HCT116 (cell line): ENCODE measurements around the gene FXYD2. TPM values are rescaled to one million over a fixed set of nuclear protein-coding genes. Genes with fewer than 3 reads are reported as not detected.

Experiments
- ATAC-seq: fragments of 200-7000 bp; cut with Tn5 transposase; 2 replicates; pipeline ENCODE4 v1.9.1; 2020; ENCODE audit warnings: mild to moderate bottlenecking, moderate library complexity
- BruUV-seq: library from RNA; stranded (reverse); fragments of 400-500 nt; replicated peaks from 2 replicates; lab custom pipeline; 2021; lab: Mats Ljungman, UMichigan
- CTCF ChIA-PET: fragments of 300-600 bp; sonication (Branson Sonifier 250); formaldehyde crosslinking; loops from one replicate; lab custom pipeline; 2021; ENCODE audit warnings: antibody characterized with exemption; lab: Charles Lee
- POLR2A ChIA-PET: fragments of 300-600, 350-600 bp; sonication (Branson Sonifier 250); formaldehyde crosslinking; loops from one replicate; lab custom pipeline; 2021; ENCODE audit warnings: antibody characterized with exemption; lab: Charles Lee
- RAD21 ChIA-PET, 2 experiments: fragments of 300-600 bp; sonication (Branson Sonifier 250); formaldehyde crosslinking; loops; one replicate each; lab custom pipeline; 2023; ENCODE audit warnings: low total read pairs in 2 of 2; ENCODE audit not compliant: uncharacterized antibody in 2 of 2, unreplicated experiment in 2 of 2, low non-redundant PET in 1 of 2; lab: Charles Lee
- DNase-seq: peaks from one replicate; pipeline ENCODE4 v3.0.0-alpha.2; 2010; ENCODE audit warnings: low read depth, low spot score
- H2AFZ ChIP-seq: fragments of 200-600 bp; shearing (Covaris generic), sonication (generic); 2 replicates; pipeline ENCODE4 v1.6.1; 2017; ENCODE audit warnings: low read depth, mixed run types, mixed read lengths, antibody characterized with exemption, low read length; ENCODE audit not compliant: poor library complexity, severe bottlenecking
- H3K27ac ChIP-seq: 2 replicates; pipeline ENCODE4 v1.5.1; 2012; ENCODE audit warnings: low read depth, low read length
- H3K27me3 ChIP-seq: fragments of 200-600 bp; sonication (generic); 2 replicates; pipeline ENCODE4 v1.6.1; 2016; ENCODE audit warnings: mixed run types, low read length, mixed read lengths; ENCODE audit not compliant: insufficient read depth
- H3K36me3 ChIP-seq, 2 experiments: fragments of 200-500 bp in 1 of 2; fragments of 200-600 bp in 1 of 2; sonication (Bioruptor generic) in 1 of 2; sonication (generic) in 1 of 2; 2 replicates each; pipeline versions ENCODE4 v1.5.1 to v1.6.1; 2014 to 2016; ENCODE audit warnings: low read length in 2 of 2, inconsistent platforms in 1 of 2, mixed read lengths in 1 of 2, mixed run types in 1 of 2; ENCODE audit not compliant: insufficient read depth in 2 of 2, control insufficient read depth in 1 of 2
- H3K4me1 ChIP-seq, 2 experiments: fragments of 200-600 bp in 1 of 2; sonication (generic) in 1 of 2; 2 replicates each; pipeline versions ENCODE4 v1.5.1 to v1.6.1; 2012 to 2017; ENCODE audit warnings: low read length in 2 of 2, inconsistent platforms in 1 of 2, mild to moderate bottlenecking in 1 of 2, mixed read lengths in 1 of 2, mixed run types in 1 of 2, moderate library complexity in 1 of 2; ENCODE audit not compliant: insufficient read depth in 2 of 2, control insufficient read depth in 1 of 2
- H3K4me2 ChIP-seq: fragments of 200-600 bp; sonication (generic); 2 replicates; pipeline ENCODE4 v1.6.1; 2017; ENCODE audit warnings: mixed run types, low read length, mixed read lengths
- H3K4me3 ChIP-seq, 2 experiments: fragments of 200-600 bp in 1 of 2; sonication (generic) in 1 of 2; replicated peaks in 1 of 2; 2 replicates each; pipeline ENCODE4 v1.5.1; 2011 to 2016; ENCODE audit warnings: low read length in 2 of 2, control low read depth in 1 of 2, low read depth in 1 of 2, mild to moderate bottlenecking in 1 of 2, mixed read lengths in 1 of 2, mixed run types in 1 of 2
- H3K79me2 ChIP-seq: fragments of 200-600 bp; sonication (generic); 2 replicates; pipeline ENCODE4 v1.6.1; 2017; ENCODE audit warnings: mild to moderate bottlenecking, mixed run types, low read length, moderate library complexity, mixed read lengths; ENCODE audit not compliant: insufficient read depth
- H3K9ac ChIP-seq: fragments of 200-600 bp; sonication (generic); 2 replicates; pipeline ENCODE4 v1.6.1; 2016; ENCODE audit warnings: low read length, mixed read lengths
- H3K9me2 ChIP-seq: fragments of 200-600 bp; sonication (generic), shearing (Covaris generic); 2 replicates; pipeline ENCODE4 v1.6.1; 2017; ENCODE audit warnings: mixed run types, mild to moderate bottlenecking, moderate library complexity; ENCODE audit not compliant: insufficient read depth
- H3K9me3 ChIP-seq, 2 experiments: fragments of 200-500 bp in 1 of 2; fragments of 200-600 bp in 1 of 2; sonication (Bioruptor generic) in 1 of 2; sonication (generic) in 1 of 2; 2 replicates each; pipeline ENCODE4 v1.6.1; 2014 to 2017; ENCODE audit warnings: low read length in 2 of 2, mixed read lengths in 2 of 2, inconsistent platforms in 1 of 2, low read depth in 1 of 2, mild to moderate bottlenecking in 1 of 2, mixed run types in 1 of 2, moderate library complexity in 1 of 2; ENCODE audit not compliant: control insufficient read depth in 1 of 2, insufficient read depth in 1 of 2
- H4K20me1 ChIP-seq: fragments of 200-600 bp; sonication (generic), shearing (Covaris generic); 2 replicates; pipeline ENCODE4 v1.6.1; 2017; ENCODE audit warnings: mixed run types, mild to moderate bottlenecking, moderate library complexity; ENCODE audit not compliant: insufficient read depth
- CEBPB ChIP-seq: IDR thresholded peaks from 2 replicates; pipeline ENCODE4 v1.6.1; 2012; ENCODE audit warnings: low read depth
- CTCF ChIP-seq, 3 experiments: fragments of 200-600 bp in 1 of 3; sonication (generic) in 1 of 3; IDR thresholded peaks in 2 of 3; conservative IDR thresholded peaks in 1 of 3; 2 replicates each; pipeline ENCODE4 v1.5.1; 2012 to 2017; ENCODE audit warnings: low read depth in 2 of 3, low read length in 2 of 3, antibody characterized with exemption in 1 of 3, borderline replicate concordance in 1 of 3, control low read depth in 1 of 3, mild to moderate bottlenecking in 1 of 3, mixed read lengths in 1 of 3, mixed run types in 1 of 3, moderate library complexity in 1 of 3; ENCODE audit not compliant: insufficient read depth in 1 of 3
- ELF1 ChIP-seq: IDR thresholded peaks from 2 replicates; pipeline ENCODE4 v1.6.1; 2012; ENCODE audit warnings: low read depth, borderline replicate concordance
- EZH2 ChIP-seq: fragments of 200-600 bp; sonication (generic); IDR thresholded peaks from 2 replicates; pipeline ENCODE4 v1.6.1; 2017; ENCODE audit warnings: antibody characterized with exemption, mixed run types
- EZH2phosphoT487 ChIP-seq: fragments of 200-600 bp; IDR thresholded peaks from 2 replicates; pipeline ENCODE4 v1.6.1; 2018; ENCODE audit warnings: antibody characterized with exemption, borderline replicate concordance
- FOSL1 ChIP-seq: IDR thresholded peaks from 2 replicates; pipeline ENCODE4 v1.6.1; 2012; ENCODE audit warnings: low read depth
- POLR2A ChIP-seq: IDR thresholded peaks from 2 replicates; pipeline ENCODE4 v1.7.0; 2011; ENCODE audit warnings: borderline replicate concordance; ENCODE audit not compliant: insufficient read depth, insufficient read length; ENCODE audit errors: extremely low read depth
- POLR2AphosphoS5 ChIP-seq: IDR thresholded peaks from 2 replicates; pipeline ENCODE4 v1.6.1; 2011; ENCODE audit warnings: mild to moderate bottlenecking, low read depth, low read length, moderate library complexity
- RAD21 ChIP-seq: IDR thresholded peaks from 2 replicates; pipeline ENCODE4 v1.6.1; 2012; ENCODE audit warnings: low read depth, mild to moderate bottlenecking
- REST ChIP-seq: IDR thresholded peaks from 2 replicates; pipeline ENCODE4 v1.6.1; 2012; ENCODE audit warnings: low read depth
- SIN3A ChIP-seq: IDR thresholded peaks from 2 replicates; pipeline ENCODE4 v1.6.1; 2012; ENCODE audit warnings: low read depth
- SRF ChIP-seq: IDR thresholded peaks from 2 replicates; pipeline ENCODE4 v1.6.1; 2012; ENCODE audit warnings: low read depth
- TCF7L2 ChIP-seq: IDR thresholded peaks from 2 replicates; pipeline ENCODE4 v1.7.0; 2011; ENCODE audit warnings: borderline replicate concordance, inconsistent platforms; ENCODE audit not compliant: insufficient read depth, insufficient read length; ENCODE audit errors: extremely low read depth
- YY1 ChIP-seq: IDR thresholded peaks from 2 replicates; pipeline ENCODE4 v1.6.1; 2011; ENCODE audit warnings: low read length, low read depth, moderate library complexity, mild to moderate bottlenecking; ENCODE audit not compliant: insufficient replicate concordance; ENCODE audit errors: extremely low read depth
- ZBTB33 ChIP-seq: IDR thresholded peaks from 2 replicates; pipeline ENCODE4 v1.6.1; 2011; ENCODE audit warnings: mild to moderate bottlenecking, low read length, moderate library complexity; ENCODE audit not compliant: insufficient replicate concordance; ENCODE audit errors: extremely low read depth
- ZNF274 ChIP-seq: fragments of 200-500 bp; sonication (Bioruptor generic); IDR thresholded peaks from 2 replicates; pipeline ENCODE4 v1.6.1; 2014; ENCODE audit warnings: mild to moderate bottlenecking, low read depth, low read length, inconsistent platforms
- intact Hi-C: fragments of 100-400 bp; cut with micrococcal nuclease; formaldehyde crosslinking; loops from 2 replicates; pipeline ENCODE4 v1.10.0; 2022
- total RNA-seq: library from RNA; stranded (reverse); gene quantifications from one replicate; pipeline ENCODE4 v1.2.1, GENCODE V29; 2021; ENCODE audit not compliant: unreplicated experiment

The FXYD2 gene
- total RNA-seq, 1 experiment from 2014 or later: 0.52 TPM

- H3K4me1 ChIP-seq: peaks cover 5 to 12% of the 10 kb centered on the region in 2 experiments; a peak in 3 of 4 replicates
- H3K4me3 ChIP-seq: no peak overlapping the region
- no peaks in the 10 kb centered on the region for H4K20me1 ChIP-seq
- POLR2A ChIA-PET: no interaction called here
- H3K9me2 ChIP-seq: no peaks in the 10 kb centered on the region
- DNase-seq: no peak
- H3K9me3 ChIP-seq: no peaks in the 10 kb centered on the region
- H3K27me3 ChIP-seq: peaks cover 37% of the 10 kb centered on the region; the same call in 1 of the 2 replicates
- no peak overlapping the region for H3K9ac ChIP-seq
- CTCF ChIA-PET: no interaction called here
- no peaks in the 10 kb centered on the region for H3K36me3 ChIP-seq
- intact Hi-C loops: no loop called here
- H3K4me2 ChIP-seq: no peak overlapping the region
- no peak overlapping the region for H3K27ac ChIP-seq
- BruUV-seq: no TSS peak
- ATAC-seq: no peak
- H2AFZ ChIP-seq: no peak overlapping the region
- H3K79me2 ChIP-seq: no peaks in the 10 kb centered on the region
- no peak for TF ChIP-seq POLR2AphosphoS5
- no peak for TF ChIP-seq FOSL1
- TF ChIP-seq SIN3A: no peak
- TF ChIP-seq ZBTB33: no peak
- no peak for TF ChIP-seq EZH2
- TF ChIP-seq SRF: no peak
- TF ChIP-seq RAD21: no peak
- no peak for TF ChIP-seq ZNF274
- no peak for TF ChIP-seq YY1
- no peak for TF ChIP-seq CEBPB
- no peak for TF ChIP-seq REST
- TF ChIP-seq ELF1: no peak
- no peak for TF ChIP-seq EZH2phosphoT487
- no peak for TF ChIP-seq TCF7L2
- no peak for TF ChIP-seq POLR2A
- TF ChIP-seq CTCF (IDR thresholded peaks at IDR 0.05 in 2 of 3, conservative IDR thresholded peaks at IDR 0.05 in 1 of 3; ENCODE audit: borderline replicate concordance in 1 of 3, insufficient read depth in 1 of 3, low read depth in 2 of 3, low read length in 2 of 3): no peak
- RAD21 ChIA-PET: no interaction called here
Observed at GRCh38 chr11:117872420-117872961, 47.9 kb upstream of the FXYD2 start.
